ENCODE data around the gene PLPP2. TPM values are rescaled to one million over a fixed set of nuclear protein-coding genes. Genes with fewer than 3 reads are reported as not detected.

PLPP2 gene
- total RNA-seq, 4 donors from 2014 or later = 1.0 to 4.1 (median 1.5) TPM; not detected in 1

- TF ChIP-seq CTCF (IDR thresholded peaks at IDR 0.05; ENCODE audit: low read depth) = no peak
These were observed 16.2 kb downstream of the PLPP2 start for GRCh38 chr19:275000-275399.

GRCh38 chr19:273393-273792 is 17.8 kb downstream of the PLPP2 start:
- TF ChIP-seq CTCF (IDR thresholded peaks at IDR 0.05; ENCODE audit: low read depth) = no peak

- TF ChIP-seq CTCF (IDR thresholded peaks at IDR 0.05; ENCODE audit: low read depth) = no peak
These were observed 19.3 kb downstream of the PLPP2 start for GRCh38 chr19:271856-272255.

- TF ChIP-seq CTCF (IDR thresholded peaks at IDR 0.05; ENCODE audit: low read depth) = no peak
These were observed 22.0 kb downstream of the PLPP2 start for GRCh38 chr19:269241-269640.

GRCh38 chr19:262125-262524 is 29.1 kb downstream of the PLPP2 start:
- no peak for TF ChIP-seq CTCF (IDR thresholded peaks at IDR 0.05; ENCODE audit: low read depth)

- no peak for TF ChIP-seq CTCF (IDR thresholded peaks at IDR 0.05; ENCODE audit: low read depth)
These were observed 44.7 kb downstream of the PLPP2 start for GRCh38 chr19:246551-246950.

- no peak for TF ChIP-seq CTCF (IDR thresholded peaks at IDR 0.05; ENCODE audit: low read depth)
These were observed 45.7 kb downstream of the PLPP2 start for GRCh38 chr19:245457-245856.

Other genes starting within 250 kb of the PLPP2 start
- not detected for gene OR4F17, start 184.3 kb downstream of the PLPP2 start, total RNA-seq
- 10 to 100 TPM in 2 of 4 donors, 1 to 10 TPM in 2; 2.4 to 16.0 (median 9.2) TPM for gene MIER2, start 53.4 kb upstream of the PLPP2 start, total RNA-seq
- 1 to 10 TPM in 1 of 4 donors, under 1 TPM in 2, not detected in 1; 0.44 to 6.8 (median 0.51) TPM for gene C2CD4C, start 117.7 kb upstream of the PLPP2 start, total RNA-seq
- gene SHC2, start 169.6 kb upstream of the PLPP2 start, total RNA-seq = 10 to 100 TPM in 1 of 4 donors, 1 to 10 TPM in 3; 7.3 to 20.2 (median 8.9) TPM
- gene MADCAM1, start 205.1 kb upstream of the PLPP2 start, total RNA-seq = under 1 TPM in 2 of 4 donors, not detected in 2; 0.38 to 0.68 TPM
- 10 to 100 TPM in 3 of 4 donors, 1 to 10 TPM in 1; 9.1 to 54.1 (median 41.5) TPM for gene TPGS1, start 216.1 kb upstream of the PLPP2 start, total RNA-seq
- 10 to 100 TPM; 25.8 to 81.2 (median 42.4) TPM for gene CDC34, start 240.4 kb upstream of the PLPP2 start, total RNA-seq